ENCODE results near the gene SPATA32.

DNA sequence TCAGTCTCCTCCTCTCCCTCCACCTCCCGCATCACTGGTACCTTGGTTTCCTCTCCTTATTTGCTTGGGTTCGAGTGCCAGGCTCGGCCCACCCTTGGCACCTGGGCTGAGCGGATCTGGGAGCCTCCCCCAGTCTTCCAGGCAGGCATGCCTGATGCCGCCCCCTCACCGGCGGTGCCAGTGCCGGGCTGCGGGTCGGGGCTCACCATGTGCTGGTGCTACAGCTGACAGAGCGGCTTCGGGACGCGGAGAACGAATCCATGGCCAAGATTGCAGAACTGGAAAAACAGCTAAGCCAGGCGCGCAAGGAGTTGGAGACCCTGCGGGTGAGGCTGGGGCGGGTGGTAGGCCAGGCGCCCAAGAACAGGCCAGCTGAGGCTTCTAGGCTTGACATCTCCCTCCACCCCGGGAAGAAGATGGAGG is 21.0 kb downstream of the SPATA32 start:
- TF ChIP-seq, protein P1, sequence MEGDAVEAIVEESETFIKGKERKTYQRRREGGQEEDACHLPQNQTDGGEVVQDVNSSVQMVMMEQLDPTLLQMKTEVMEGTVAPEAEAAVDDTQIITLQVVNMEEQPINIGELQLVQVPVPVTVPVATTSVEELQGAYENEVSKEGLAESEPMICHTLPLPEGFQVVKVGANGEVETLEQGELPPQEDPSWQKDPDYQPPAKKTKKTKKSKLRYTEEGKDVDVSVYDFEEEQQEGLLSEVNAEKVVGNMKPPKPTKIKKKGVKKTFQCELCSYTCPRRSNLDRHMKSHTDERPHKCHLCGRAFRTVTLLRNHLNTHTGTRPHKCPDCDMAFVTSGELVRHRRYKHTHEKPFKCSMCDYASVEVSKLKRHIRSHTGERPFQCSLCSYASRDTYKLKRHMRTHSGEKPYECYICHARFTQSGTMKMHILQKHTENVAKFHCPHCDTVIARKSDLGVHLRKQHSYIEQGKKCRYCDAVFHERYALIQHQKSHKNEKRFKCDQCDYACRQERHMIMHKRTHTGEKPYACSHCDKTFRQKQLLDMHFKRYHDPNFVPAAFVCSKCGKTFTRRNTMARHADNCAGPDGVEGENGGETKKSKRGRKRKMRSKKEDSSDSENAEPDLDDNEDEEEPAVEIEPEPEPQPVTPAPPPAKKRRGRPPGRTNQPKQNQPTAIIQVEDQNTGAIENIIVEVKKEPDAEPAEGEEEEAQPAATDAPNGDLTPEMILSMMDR (IDR thresholded peaks at IDR 0.05), result no peak
- no peak for TF ChIP-seq POLR2AphosphoS5 (IDR thresholded peaks at IDR 0.05)

Data from breast epithelium (tissue), 3 donors.